K562 (cell line): ENCODE results near the gene TMEM184B. TPM values are rescaled to one million over a fixed set of nuclear protein-coding genes. Genes with fewer than 3 reads are reported as not detected.

Experiments used
- CBX1 ChIP-seq: sonication (generic); IDR thresholded peaks from 2 replicates; pipeline ENCODE4 v1.6.1; 2016; ENCODE audit warnings: antibody characterized with exemption, low read depth, mild to moderate bottlenecking
- E2F8 ChIP-seq: fragments of 450-650 bp; IDR thresholded peaks from 2 replicates; pipeline ENCODE4 v1.7.1; 2018; ENCODE audit warnings: mild to moderate bottlenecking, low read depth; ENCODE audit not compliant: partially characterized antibody
- HMGN3 ChIP-seq: IDR thresholded peaks from 2 replicates; pipeline ENCODE4 v1.6.1; 2011; ENCODE audit warnings: borderline replicate concordance, low read depth, mild to moderate bottlenecking, mixed read lengths, low read length; ENCODE audit not compliant: insufficient read length; ENCODE audit errors: extremely low read depth
- MLLT1 ChIP-seq, 2 experiments: fragments of 450-650 bp; IDR thresholded peaks; 2 replicates each; pipeline ENCODE4 v1.6.1; 2016
- NR3C1 ChIP-seq: sonication (generic); formaldehyde crosslinking; IDR thresholded peaks from 2 replicates; pipeline ENCODE4 v1.8.1; 2022; ENCODE audit warnings: missing genetic modification reagents
- PRPF4 ChIP-seq: fragments of 200-400 bp; formaldehyde crosslinking; IDR thresholded peaks from one replicate; pipeline ENCODE4 v1.6.1; 2017; ENCODE audit warnings: low read length, low read depth, mild to moderate bottlenecking; ENCODE audit not compliant: insufficient read depth, poor library complexity, severe bottlenecking
- RERE ChIP-seq: sonication (generic); formaldehyde crosslinking; IDR thresholded peaks from 2 replicates; pipeline ENCODE4 v1.8.0; 2023; ENCODE audit warnings: missing genetic modification reagents, mild to moderate bottlenecking, borderline replicate concordance
- TARDBP ChIP-seq: fragments of 450-650 bp; IDR thresholded peaks from 2 replicates; pipeline ENCODE4 v1.6.1; 2016
- TBL1XR1 ChIP-seq, 2 experiments: IDR thresholded peaks; 2 replicates each; pipeline ENCODE4 v1.6.1; 2012; ENCODE audit warnings: improper control_type of control experiment in 2 of 2, low read length in 2 of 2, mild to moderate bottlenecking in 1 of 2
- TEAD4 ChIP-seq, 2 experiments: sonication (generic) in 1 of 2; formaldehyde crosslinking in 1 of 2; IDR thresholded peaks; 2 replicates each; pipeline versions ENCODE4 v1.6.1 to v1.8.0; 2012 to 2022; ENCODE audit warnings: borderline replicate concordance in 1 of 2, inconsistent platforms in 1 of 2, low read length in 1 of 2, mild to moderate bottlenecking in 1 of 2, missing genetic modification reagents in 1 of 2
- VEZF1 ChIP-seq: fragments of 200-800 bp; sonication (Bioruptor generic); IDR thresholded peaks from 2 replicates; pipeline ENCODE4 v1.6.1; 2017; ENCODE audit warnings: missing genetic modification characterization, missing compliant biosample characterization
- ZC3H4 ChIP-seq: sonication (generic); formaldehyde crosslinking; IDR thresholded peaks from 2 replicates; pipeline ENCODE4 v1.9.0; 2021; ENCODE audit warnings: missing genetic modification reagents, borderline replicate concordance
- ZNF644 ChIP-seq: fragments of 200-800 bp; sonication (Bioruptor generic); IDR thresholded peaks from 2 replicates; pipeline ENCODE4 v1.6.1; 2016; ENCODE audit warnings: low read depth, missing genetic modification characterization, missing compliant biosample characterization
- ZNF717 ChIP-seq: fragments of 250-450 bp; sonication (Bioruptor Pico); IDR thresholded peaks from 2 replicates; pipeline ENCODE4 v1.5.0; 2021
- polyA plus RNA-seq, 8 experiments: library from polyadenylated mRNA; depleted of rRNA in 4 of 8; stranded (reverse) in 5 of 8; unstranded in 3 of 8; fragments of >200 nt; fragmentation: Nextera tagmentation in 2 of 8; fragmentation: Illumina TruSeq in 1 of 8; extraction: Ambion mirVana in 2 of 8; extraction: Trizol in 1 of 8; gene quantifications; 2 replicates each; pipeline versions ENCODE4 v1.2.1 to v1.2.3, GENCODE V29; 2011 to 2014; ENCODE audit warnings: inconsistent platforms in 1 of 8, missing spikeins in 1 of 8
- total RNA-seq, 7 experiments: library from RNA; depleted of rRNA in 6 of 7; stranded (reverse); fragments of >200 nt in 6 of 7; fragmentation: Illumina TruSeq in 2 of 7; extraction: Trizol in 2 of 7; gene quantifications; 2 replicates each; pipeline versions ENCODE4 v1.2.1 to v1.2.3, GENCODE V29; 2011 to 2021; ENCODE audit warnings: low replicate concordance in 1 of 7

Gene TMEM184B
- total and polyA plus RNA-seq, 9 of the 15 experiments (the other 6 are each of a cell fraction or from before 2014, with no cell fraction given): 0.31 to 25.1 (median 6.2) TPM

- TF ChIP-seq RERE (CRISPR knock-in tag) (no peak), MLLT1 (IDR thresholded peaks at IDR 0.05) (0 out of 4 replicates have a peak, but pooled peaks of 1 of the 2 experiments have one; percentile 36), PRPF4 (no peak), CBX1 (peak; percentile 16; the same call in 1 of the 2 replicates), TEAD4 (IDR thresholded peaks at IDR 0.05; ENCODE audit: low read length) (no peak), TEAD4 (CRISPR knock-in tag; IDR thresholded peaks at IDR 0.05; ENCODE audit: borderline replicate concordance) (no peak), E2F8 (no peak), ZC3H4 (CRISPR knock-in tag) (0 out of 2 replicates have a peak, but pooled peaks have one; percentile 63), ZNF717 (CRISPR knock-in tag) (no peak), HMGN3 (peak; percentile 68), VEZF1 (peak; percentile 21; the same call in 1 of the 2 replicates), TBL1XR1 (IDR thresholded peaks at IDR 0.05; ENCODE audit: low read length in 2 of 2) (no peak), ZNF644 (tag) (no peak), NR3C1 (CRISPR knock-in tag) (peak; percentile 36; the same call in 1 of the 2 replicates), TARDBP (no peak)
Observed at GRCh38 chr22:38201711-38202436, 70.9 kb downstream of the TMEM184B start, which contains the start of gene MAFF (continued).
